ENCODE data around the gene FIBCD1.

The FIBCD1 gene

DNA sequence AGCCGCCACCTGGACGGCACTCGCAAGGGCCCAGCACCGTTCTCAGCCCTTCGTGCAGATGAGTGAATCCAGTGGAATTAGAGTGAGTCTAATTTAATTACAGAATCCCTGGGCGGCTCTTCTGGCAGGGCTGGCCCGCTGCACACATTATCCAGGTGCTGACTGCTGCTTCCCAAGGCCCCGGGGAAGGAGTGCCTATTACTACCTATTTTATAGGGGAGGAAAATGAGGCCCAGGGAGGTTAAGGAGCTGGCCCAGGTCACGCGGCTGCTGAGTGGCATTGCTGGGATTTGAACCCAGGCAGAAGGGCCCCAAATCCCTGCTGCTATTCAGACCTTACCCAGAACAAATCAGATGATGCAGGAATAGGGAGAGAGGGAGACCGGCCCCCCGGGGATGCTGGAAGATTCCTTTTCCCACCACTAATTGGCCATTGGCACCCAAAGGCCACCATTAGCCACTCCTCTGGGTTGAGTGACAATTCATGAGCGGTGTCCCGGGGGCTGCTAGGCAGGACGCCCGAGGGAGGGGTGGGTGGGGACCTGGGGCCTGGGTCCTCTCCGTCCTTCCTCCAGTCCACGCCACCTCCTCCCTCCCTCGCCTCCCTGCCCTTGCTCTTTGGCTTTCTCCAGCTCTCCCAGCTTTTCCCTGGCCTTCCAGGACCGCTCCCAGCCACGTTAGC is 32.2 kb downstream of the FIBCD1 start:
- no peak for DNase-seq (ENCODE audit: low read depth in 2 of 2)

DNA sequence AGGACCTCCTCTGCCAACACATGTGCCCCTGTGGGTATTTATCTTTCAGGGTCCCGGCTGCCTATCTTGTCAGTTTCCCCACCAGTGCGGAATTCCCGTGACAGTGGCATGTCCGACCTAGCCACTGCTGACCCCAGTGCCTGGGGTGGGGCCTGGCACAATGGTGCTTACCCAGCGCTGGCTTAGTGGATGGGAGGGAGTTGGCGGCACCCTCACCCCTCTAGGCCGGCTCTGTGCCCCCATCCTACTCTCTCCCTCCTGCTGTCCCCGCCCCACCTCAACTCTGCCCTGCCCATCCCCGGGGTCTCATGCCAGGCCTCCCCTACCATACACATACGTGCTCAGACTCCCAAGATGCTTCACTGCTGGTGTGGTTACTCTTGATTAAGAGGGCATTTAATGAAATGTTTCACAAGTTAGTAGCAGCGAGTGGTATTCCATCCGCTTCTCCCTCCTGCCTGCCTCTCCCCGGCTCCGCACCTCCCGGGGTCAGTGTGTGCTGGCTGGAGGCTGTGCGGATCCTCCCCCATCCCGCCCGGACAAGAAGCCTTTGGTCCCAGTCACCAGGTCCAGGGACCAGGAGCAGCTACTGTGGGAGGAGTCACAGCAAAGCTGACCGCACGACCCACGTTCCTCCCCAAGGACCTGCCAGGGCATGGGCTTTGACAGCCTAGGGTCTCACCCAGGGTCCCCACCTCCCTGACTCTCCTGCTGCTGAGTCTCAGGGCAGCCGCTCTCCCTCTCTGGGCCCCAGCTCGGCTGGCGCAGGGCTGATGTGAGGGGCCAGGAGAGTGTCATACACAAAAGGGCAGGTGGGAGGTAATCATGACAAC is 32.9 kb downstream of the FIBCD1 start:
- no peak for DNase-seq (ENCODE audit: low read depth in 2 of 2)

DNA sequence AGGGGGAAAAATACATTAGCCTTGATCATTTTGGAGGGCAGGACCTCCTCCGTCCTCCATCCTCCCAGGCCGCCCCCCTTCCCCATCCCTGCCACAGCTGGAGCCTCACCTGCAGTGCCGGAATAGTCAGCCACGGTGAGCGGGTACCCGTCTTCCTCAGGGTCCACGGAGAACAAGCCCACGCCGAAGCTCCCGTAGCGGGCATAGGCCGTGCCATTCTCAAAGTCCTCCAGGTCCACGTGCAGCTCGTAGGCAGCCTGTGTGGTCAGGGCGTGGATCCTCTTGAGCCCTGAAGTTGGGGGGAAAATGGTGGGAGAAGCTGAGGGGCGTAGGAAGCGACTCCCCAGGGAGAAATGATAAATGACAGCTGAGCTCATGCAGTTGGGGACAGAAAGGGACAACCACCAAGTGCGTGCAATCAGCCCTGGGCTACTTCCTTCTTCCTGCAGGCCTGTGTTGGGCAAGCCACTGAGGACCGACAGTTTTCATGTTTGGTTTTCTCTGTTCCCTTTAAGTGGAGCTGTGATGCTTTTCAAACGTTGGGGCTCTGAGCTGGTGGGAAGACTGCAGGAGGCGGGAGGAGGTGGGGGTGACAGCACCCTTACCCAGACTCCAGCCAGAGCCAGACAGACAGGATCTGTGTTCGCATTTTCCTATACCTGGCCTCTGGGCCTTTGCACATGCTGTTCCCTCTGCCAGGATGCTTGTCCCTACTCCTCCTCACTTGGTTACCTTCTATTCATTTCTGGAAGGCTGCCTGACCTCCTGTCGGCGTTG is 33.7 kb downstream of the FIBCD1 start:
- DNase-seq (ENCODE audit: low read depth in 2 of 2) = no peak

DNA sequence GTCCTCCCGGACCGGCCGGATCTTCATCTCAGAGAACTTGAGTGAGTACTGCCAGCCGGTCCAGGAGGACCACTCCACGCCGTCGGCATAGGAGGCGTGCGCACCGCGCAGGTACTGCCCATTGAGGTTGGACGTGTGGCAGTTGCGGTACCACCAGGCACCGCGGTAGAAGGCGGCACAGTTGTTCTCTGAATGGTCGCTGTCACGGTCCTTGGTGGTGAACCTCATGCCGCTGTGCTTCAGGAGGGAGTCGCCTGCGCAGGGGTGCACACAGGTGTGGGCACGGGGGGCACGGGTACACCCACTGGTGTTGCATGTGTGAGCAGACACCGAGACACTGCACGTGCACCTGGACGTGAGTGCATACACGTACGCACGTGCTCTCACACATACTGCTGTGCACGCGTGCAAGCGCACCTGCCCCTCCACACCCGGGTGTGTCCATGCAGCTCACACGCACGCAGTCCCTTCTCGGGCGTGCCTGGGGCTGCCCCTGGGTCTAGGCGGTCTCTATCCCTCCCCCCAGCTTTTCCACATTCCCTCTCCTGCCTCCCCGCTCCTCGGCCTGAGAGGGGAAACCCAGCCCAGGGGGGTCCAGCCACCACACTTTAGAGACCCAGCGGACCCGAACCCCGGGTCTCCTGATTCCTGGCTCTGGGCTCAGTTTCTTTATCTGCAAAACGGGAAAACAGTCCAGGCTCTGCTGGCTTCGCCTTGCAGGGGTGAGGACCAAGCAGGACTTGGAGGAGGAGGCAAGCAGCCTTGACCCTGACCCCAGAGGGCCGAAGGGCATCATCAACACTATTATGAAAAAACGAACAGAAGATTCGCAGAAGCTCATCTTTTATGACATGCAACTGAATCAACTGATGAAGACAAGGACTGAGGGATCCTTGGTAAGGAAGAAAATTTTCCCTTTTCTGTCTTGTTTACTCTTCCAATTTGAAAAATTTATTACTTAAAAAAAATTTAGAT is 34.7 kb downstream of the FIBCD1 start:
- no peak for DNase-seq (ENCODE audit: low read depth in 2 of 2)

DNA sequence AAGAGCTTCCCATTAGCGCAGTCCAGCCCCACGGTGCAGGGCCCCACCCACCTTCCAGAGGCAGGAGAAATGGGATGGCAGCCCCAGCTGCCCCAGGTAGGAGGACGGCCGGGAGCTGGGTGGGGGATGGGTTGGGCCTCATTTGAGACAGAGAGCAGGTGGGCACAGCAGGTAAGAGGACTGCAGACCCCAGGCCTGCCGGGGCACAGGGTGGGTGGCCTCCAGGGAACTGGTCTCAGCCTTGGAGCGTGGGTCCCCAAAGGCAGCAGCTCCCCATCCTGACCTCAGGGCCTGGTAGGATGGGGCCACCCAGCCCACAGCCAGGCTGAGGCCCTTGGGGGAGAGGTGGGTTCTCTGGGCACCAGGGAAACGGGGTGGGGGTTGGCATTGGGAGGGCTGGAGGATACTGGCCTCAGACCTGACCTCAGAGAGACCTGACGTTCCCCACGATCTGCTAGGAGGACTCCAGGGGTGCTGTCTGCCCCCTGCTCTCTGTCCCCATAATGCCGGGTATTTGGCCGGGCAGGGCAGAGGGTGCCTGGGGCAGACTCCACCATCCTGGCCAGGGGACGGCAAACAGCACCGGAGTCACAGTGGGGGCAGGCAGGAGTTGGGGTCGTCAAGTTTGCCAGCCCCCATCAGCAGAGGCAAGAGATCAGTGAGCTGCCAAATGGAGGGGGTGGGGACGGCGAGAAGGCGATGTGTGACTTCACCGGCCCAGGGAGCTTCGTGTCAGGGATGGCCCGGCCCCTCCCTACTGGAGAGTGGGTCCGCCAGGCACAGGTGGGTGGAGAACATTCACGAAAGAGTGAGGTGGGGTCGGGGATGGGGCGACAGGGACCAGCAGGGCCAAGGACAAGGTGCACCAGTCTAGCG is 35.6 kb downstream of the FIBCD1 start:
- no peak for DNase-seq (ENCODE audit: low read depth in 2 of 2)

DNA sequence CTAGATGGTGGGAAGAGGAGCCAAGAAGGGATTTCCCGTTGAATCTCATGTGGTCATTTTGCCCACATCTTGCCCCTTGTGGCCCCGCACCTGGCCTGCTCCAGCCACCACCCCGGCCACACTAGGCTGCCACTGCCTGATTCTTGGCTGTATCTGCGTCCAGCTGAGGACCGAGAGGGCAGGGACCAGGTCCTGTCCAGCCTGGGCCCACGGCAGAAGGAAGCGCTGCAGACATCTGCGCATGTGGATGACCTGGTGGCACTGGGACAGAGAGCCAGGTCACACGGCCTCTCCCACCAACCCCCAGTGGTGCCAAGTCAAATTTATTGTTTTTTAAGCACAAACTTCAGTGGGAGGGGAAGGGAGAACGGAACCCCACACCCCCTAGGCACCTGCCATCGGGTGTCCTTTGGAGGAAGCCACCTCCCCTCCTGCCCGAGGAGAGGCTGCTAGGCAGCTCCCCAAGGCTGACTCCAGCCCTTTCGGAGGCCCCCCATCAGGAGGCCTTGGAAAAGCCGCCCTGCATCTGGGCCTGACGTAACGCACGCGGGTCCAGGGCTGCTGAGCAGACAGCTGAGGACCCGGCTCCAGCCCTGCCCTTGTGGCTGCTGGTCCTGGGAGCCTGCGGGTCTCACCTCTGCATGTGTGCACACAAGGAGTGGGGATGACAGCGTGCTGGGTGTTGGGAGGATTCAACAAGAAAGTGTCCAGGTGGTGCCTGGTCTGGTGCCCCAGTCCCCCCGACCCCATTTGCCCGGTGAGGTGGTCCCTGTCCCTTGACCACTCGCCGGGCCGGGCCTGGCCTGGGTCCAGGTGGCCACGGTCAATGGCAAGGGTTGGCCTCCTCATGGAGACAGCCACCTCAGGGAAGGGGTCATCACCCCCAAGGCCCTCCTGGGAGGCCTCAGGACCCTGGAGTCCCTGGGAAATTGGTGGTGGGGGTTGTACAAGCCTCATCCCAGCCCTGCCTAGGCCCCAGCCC is 36.6 kb downstream of the FIBCD1 start:
- DNase-seq (ENCODE audit: low read depth in 2 of 2) = no peak

DNA sequence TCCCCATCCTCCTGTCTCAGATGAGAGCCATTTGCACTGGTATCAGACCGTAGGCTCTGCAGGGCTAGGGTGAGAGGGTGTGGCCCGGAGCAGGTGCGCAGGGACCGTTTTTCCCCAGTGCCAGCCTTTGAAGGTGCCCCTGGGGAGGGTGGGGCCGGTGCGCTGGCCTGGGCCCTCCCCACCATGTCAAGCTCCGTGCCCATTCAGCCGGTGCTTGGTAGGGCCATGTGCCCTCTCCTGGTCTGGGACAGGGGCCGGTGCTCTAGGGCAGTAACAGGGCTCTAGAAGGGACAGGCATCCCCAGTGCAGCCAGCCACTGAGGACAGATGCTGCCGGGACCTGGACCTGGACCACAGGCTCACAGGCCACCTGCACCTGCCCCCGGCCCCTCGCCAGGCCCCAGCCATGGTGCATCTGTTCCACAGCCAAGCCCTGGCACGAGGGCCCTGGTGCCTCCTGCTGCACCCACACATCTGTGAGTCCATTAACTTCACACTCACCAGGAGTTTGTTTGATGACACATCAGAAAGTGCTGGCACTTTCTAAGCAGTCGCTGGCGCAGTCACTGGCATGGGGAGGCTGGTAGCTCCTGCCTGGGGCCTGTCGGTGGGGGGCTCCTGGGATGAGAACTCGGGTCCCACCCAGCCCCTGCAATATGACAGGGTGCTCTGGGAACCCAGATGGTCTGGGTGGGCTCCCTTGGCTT is 37.4 kb downstream of the FIBCD1 start:
- DNase-seq (ENCODE audit: low read depth in 2 of 2) = no peak

DNA sequence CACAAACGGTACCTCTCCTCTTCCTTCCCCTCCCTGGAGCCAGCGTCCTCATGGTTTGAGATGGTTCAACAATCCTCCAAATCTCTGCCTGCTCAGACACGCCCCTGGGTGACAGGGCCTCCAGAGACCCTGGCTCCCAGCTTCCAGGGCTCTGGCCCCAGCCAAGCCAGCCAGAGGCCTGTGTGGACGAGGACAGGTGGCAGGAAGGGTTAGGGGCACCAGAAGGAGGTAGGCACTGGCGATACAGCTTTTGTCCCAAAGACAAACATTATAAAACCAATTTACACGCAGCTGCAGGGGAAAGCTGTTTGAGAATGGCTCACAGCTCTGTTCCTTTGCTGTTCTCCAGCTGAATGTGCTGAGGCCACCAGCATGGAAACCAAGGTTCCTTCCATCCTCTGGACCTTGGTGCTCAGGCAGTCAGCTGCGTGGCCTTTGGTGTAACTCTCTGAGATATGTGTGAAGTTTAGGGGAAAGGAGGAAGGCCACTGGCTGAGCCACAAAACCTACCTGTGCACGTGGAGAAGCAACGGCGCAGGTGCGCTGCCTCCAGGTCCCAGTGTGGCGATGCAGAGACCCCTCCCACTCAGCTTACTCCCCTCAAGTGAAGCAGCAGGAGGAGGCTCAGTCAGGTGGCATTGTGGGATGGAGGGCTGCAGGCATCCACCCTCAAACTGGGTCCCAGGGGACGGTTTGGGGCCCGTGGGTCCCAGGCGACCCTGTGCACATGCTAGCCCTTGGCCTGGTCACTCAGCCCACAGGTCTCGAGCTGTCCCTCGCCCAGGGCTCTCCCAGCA is 38.1 kb downstream of the FIBCD1 start:
- no peak for DNase-seq (ENCODE audit: low read depth in 2 of 2)

DNA sequence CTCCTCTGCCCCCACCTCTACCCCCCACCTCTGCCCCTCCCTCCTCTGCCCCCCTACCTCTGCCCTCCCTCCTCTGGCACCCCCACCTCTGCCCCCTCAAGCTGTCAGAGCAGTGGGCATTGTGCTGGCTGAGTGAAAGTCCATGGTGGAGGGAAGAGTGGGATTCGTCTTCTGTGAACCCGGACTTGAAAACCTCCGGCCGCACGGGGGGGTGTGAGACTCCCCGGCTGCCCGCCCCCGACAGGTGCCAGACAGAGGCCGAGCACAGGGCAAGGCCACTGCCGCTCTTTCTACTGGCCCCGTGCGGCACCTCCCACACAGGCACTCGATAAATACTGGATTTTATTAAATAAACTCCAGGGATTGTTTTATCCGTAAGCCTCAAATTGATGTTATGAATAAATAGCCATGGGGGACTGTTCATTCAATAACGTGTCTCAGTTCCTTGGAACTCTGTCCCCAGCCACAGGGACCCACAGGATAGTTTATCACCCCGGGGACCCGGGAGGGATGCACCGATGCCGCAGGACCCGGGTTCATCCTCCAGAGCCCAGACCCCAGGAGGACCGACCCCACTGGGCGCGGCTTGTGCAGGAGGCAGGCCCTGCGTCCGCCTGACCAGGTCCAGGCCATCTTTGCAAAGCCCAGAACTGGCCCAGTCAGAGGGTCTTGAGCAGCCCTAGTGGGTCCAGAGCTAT is 39.8 kb downstream of the FIBCD1 start:
- no peak for DNase-seq (ENCODE audit: low read depth in 2 of 2)

DNA sequence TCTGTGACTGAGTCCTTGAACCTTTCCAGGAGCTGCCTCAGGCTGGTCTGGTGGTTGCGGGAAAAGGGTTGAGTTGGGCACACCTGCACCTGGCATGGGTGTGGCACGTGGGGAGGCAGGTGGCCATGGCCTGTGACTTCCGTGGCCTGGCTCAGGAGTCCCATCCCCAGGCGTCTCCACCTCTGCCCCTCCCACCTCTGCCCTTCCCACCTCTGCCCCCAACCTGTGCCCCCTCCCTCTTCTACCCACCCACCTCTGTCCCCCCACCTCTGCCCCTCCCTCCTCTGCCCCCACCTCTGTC is 40.5 kb downstream of the FIBCD1 start:
- DNase-seq (ENCODE audit: low read depth in 2 of 2) = no peak

DNA sequence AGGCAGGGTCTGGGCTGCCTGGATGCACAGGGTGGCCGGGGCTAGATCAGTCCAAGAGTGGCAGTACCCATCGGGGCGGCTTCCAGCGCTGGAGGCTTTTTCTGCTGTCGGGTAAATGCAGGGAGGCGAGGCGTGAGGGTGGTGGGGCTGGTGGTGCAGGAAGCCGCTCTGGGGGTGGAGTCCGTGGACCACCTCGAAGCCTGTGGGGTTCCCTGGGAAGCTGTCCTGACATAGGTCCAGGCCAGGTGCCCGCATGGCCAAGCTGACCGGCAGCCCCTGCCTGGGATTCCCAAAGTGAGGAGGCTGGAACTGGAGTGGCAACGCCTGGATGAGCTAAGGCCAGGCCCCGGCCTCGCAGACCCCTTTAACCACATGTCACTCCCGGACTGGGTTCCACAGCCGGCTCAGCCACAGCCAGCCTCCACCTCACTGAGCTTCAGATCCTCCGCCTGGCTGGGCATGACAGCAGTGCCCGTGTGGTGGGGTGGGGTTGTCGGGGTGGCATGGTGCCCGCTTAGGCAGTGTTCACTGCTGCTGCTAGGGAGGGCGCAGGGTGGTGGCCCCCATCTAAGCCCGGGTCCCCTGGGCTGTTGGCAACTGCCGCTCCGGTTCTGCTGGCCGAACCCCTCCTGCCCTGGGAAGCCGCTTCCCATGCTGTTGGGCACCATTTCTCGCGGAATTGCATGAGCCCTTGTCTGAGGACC is 41.0 kb downstream of the FIBCD1 start:
- DNase-seq (ENCODE audit: low read depth in 2 of 2) = no peak

DNA sequence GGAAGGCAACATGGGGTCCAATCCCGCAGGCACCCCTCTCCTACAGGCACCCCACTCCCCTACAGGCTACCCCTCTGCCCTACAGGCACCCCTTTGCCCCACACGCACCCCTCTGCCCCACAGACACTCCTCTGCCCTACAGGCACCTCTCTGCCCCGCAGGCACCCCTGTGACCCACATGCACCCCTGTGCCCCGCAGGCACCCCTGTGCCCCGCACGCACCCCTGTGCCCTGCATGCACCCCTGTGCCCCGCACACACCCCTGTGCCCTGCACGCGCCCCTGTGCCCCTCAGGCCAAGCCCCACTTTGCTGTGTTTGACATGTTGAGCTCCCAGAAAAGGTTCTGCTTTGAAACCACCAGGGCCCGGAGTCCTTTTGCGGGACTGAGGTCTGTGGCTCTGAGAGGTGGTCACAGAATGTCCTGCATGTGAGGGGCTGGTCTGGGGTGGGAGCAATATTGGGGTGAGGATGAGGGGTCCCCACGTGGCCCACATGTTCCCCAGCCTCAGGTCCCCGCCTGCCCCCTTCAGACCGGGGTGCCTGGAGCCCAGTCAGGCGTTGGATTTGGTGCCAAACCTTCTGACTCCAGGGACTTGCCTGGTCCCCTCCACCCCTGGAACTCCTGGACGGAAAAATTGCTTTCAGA is 41.8 kb downstream of the FIBCD1 start:
- no peak for DNase-seq (ENCODE audit: low read depth in 2 of 2)

DNA sequence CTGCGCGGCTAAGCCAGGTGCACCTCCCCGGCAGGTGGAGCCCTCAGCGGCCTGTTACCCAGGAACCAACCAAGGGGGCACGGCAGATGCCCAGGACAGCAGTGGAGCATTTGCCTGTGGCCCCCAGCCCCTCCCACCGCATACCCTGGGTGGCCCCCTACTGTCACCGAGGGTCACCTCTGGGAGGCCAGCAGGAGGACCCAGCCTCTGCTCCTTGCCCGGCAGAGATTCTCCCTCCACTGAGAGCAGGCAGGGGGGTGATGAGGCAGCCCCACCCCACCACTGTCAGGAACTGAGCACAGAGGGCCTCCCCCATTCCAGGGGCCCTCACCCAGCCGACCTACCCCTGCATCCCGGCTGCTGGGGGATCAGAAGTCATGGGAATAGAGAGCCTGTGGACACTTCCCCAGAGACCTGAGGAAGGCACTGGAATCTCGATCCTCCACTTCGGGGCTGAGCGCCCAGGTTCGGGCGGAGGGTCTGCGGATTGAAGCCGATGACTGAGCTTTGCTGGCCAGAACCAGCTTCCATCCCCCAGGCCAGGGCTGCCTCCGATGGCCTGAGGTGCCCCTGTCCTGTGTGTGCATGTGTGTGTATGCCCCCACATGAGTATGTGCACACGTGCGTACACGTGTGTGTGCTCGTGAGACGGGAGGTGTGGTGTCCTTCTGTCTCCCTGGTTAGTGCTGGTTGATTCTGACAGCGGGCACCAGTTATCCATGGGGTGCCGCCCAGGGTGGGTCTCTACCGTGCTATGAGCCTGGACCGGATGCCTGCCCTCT is 42.6 kb downstream of the FIBCD1 start, which contains the start of gene QRFP:
Gene QRFP, minus strand, starts transcription at position 580 of the 782 bp plus-strand sequence. CDS start 2,974 bp downstream, outside the sequence.
- no peak for DNase-seq (ENCODE audit: low read depth in 2 of 2)

DNA sequence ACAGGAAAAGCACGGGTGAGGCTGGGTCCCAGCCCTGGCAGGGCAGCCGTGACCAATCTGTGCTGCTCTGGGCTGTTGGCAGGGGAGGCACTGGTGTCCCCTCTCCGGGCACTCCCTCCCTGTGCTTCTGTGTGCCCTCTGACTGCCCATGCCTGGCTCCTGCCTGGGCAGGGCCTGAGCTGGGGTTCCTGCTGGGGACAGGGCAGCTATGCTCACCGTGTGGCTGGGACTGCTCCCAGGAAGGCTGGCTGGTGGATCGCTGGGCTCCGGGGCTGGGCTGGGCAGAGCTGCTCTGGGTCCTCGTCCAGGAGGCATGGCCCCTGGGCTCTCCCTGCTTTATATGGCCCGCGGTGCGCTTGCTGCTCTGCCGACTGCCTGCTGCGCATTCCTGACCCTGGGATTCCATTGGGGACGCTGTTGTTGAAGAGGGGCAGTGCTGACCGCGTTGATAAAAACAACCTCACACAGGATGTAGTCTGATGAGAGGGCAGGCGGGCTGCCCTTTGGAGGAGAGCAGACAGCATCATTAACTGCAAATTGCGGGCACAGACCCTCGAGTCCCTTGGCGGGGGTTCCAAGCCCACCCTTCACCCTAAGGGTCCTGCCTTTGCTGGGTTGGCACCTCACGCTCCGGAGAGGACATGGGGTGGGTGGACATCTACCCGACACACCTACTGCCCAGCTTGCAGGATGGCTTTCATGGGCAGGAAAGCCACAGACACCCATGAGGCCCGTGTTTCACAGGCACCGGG is 43.4 kb downstream of the FIBCD1 start:
- DNase-seq (ENCODE audit: low read depth in 2 of 2) = no peak
